Psoas muscle (tissue), 8 donors: ENCODE results near the gene KAT2B. TPM values are rescaled to one million over a fixed set of nuclear protein-coding genes. Genes with fewer than 3 reads are reported as not detected.

ENCODE experiments used
- ATAC-seq, 4 donors: fragments of 200-7000 bp; cut with Tn5 transposase; one replicate each; pipeline ENCODE4 v1.9.1; 2020; ENCODE audit warnings: moderate library complexity in 3 of 4, mild to moderate bottlenecking in 2 of 4
- DNase-seq, 2 donors: peaks; one replicate each; pipeline ENCODE4 v3.0.0-alpha.2; 2020
- H3K27ac ChIP-seq: fragments of 200-600 bp; one replicate; pipeline ENCODE4 v1.8.0; 2022
- H3K27me3 ChIP-seq, 3 donors: fragments of 200-600 bp in 1 of 3; one replicate each; pipeline versions ENCODE4 v1.6.1 to v1.8.0; 2013 to 2022; ENCODE audit warnings: low read length in 2 of 3, mild to moderate bottlenecking in 2 of 3, moderate library complexity in 1 of 3; ENCODE audit not compliant: insufficient read depth in 3 of 3
- H3K36me3 ChIP-seq, 2 donors: fragments of 200-600 bp in 1 of 2; one replicate each; pipeline versions ENCODE4 v1.6.1 to v1.8.0; 2013 to 2022; ENCODE audit warnings: low read depth in 1 of 2, mild to moderate bottlenecking in 1 of 2, moderate library complexity in 1 of 2; ENCODE audit not compliant: insufficient read depth in 1 of 2
- H3K4me1 ChIP-seq: fragments of 200-600 bp; one replicate; pipeline ENCODE4 v1.8.0; 2022
- H3K4me3 ChIP-seq: fragments of 200-600 bp; one replicate; pipeline ENCODE4 v1.8.0; 2022; ENCODE audit warnings: mild to moderate bottlenecking
- H3K9me3 ChIP-seq: fragments of 200-600 bp; one replicate; pipeline ENCODE4 v1.8.0; 2022
- CTCF ChIP-seq: fragments of 200-600 bp; IDR thresholded peaks from one replicate; pipeline ENCODE4 v1.8.0; 2022; ENCODE audit warnings: antibody characterized with exemption
- WGBS, 3 donors: extraction: QIAGEN DNeasy Blood & Tissue Kit; methylation state at CpG; one replicate each; pipeline versions ENCODE4 v1.1.6 to v1.1.7; 2013; 5-methylcytosine and 5-hydroxymethylcytosine counted together
- intact Hi-C, 2 donors: fragments of 100-400 bp; cut with DNase I; formaldehyde crosslinking; loops; one replicate each; pipeline versions ENCODE4 v1.11.0 to v1.14.2; 2022
- polyA plus RNA-seq, 3 donors: library from polyadenylated mRNA; stranded (reverse); fragments of 200-250 nt; gene quantifications; one replicate each; pipeline ENCODE4 v1.2.3, GENCODE V29; 2013
- total RNA-seq, 4 donors: library from RNA; stranded (reverse); fragmentation: NEBNext Ultra II Directional in 2 of 4; extraction: Animal tissue kit (Norgen Biotek cat#: 25700) in 2 of 4; gene quantifications; one replicate each; pipeline versions ENCODE4 v1.2.1 to v1.2.4, GENCODE V29; 2021 to 2023
- donor health status: healthy with polysubstance abuse.
- donor health status: DM: no; HTN: no; CAD: no; lungs with moderate emphysema.
- donor health status: Bipolar disorder and iron deficiency.
- donor health status: healthy.
- donor health status: DM: yes; HTN: yes; CAD: no.
- donor health status: DM: no; HTN: no; CAD: no.
- donor health status: DM: no; HTN: no; CAD: no.
- donor health status: DM: yes; HTN: yes; CAD: no.

The KAT2B gene
- total and polyA plus RNA-seq, 7 donors, result 10.8 to 62.2 (median 28.3) TPM

GRCh38 chr3:20066079-20066478 is 25.8 kb downstream of the KAT2B start:
- no peak for ATAC-seq
- Histone ChIP-seq H3K9me3 (no peaks in the 10 kb centered on the region), H3K4me1 (peaks cover 52% of the 10 kb centered on the region), H3K4me3 (no peak overlapping the region), H3K36me3 (no peaks in the 10 kb centered on the region), H3K27me3 (no peaks in the 10 kb centered on the region), H3K27ac (no peak overlapping the region)
- no peak for DNase-seq
- TF ChIP-seq CTCF, result no peak
- intact Hi-C loops, result no loop called here
- WGBS, 3 donors, result 67 to 82% (median 70%) methylated on average over 1 of the region's 1 CpG

- no peak for ATAC-seq
- Histone ChIP-seq H3K4me1 (peaks cover 55% of the 10 kb centered on the region), H3K4me3 (no peak overlapping the region), H3K27me3 (no peaks in the 10 kb centered on the region), H3K36me3 (no peaks in the 10 kb centered on the region), H3K27ac (no peak overlapping the region), H3K9me3 (no peaks in the 10 kb centered on the region)
- TF ChIP-seq CTCF, result no peak
- 28 to 47% (median 31%) methylated on average over 6 of the region's 6 CpGs for WGBS, 3 donors
- intact Hi-C loops, result no loop called here
- DNase-seq, result peak; percentile 29 to 62
These were observed 26.8 kb downstream of the KAT2B start for GRCh38 chr3:20066850-20067617.

- WGBS, 3 donors, result 77 to 80% (median 77%) methylated on average over 3 of the region's 3 CpGs
- no peak for ATAC-seq
- no peak overlapping the region for H3K27ac ChIP-seq
- intact Hi-C loops, result no loop called here
- no peaks in the 10 kb centered on the region for H3K27me3 ChIP-seq
- no peak for DNase-seq
- no peak overlapping the region for H3K4me3 ChIP-seq
- H3K4me1 ChIP-seq, result peaks cover 56% of the 10 kb centered on the region
- TF ChIP-seq CTCF, result no peak
- H3K9me3 ChIP-seq, result no peaks in the 10 kb centered on the region
- peaks cover 0 to 7% of the 10 kb centered on the region in 2 donors for H3K36me3 ChIP-seq
These were observed 28.4 kb downstream of the KAT2B start for GRCh38 chr3:20068512-20069177.

GRCh38 chr3:20069178-20069532 is 28.9 kb downstream of the KAT2B start:
- Histone ChIP-seq H3K27me3 (no peaks in the 10 kb centered on the region), H3K4me1 (peaks cover 59% of the 10 kb centered on the region), H3K36me3 (peaks cover 0 to 7% of the 10 kb centered on the region in 2 donors), H3K4me3 (no peak overlapping the region), H3K27ac (no peak overlapping the region), H3K9me3 (no peaks in the 10 kb centered on the region)
- ATAC-seq (no peak), DNase-seq (no peak)
- intact Hi-C loops, result no loop called here
- no peak for TF ChIP-seq CTCF
